T-helper 2 cell treated with Interferon-gamma antibody and Interleukin-4, amounts not matched to agents 5 μg/mL and 100 μg/mL, for 36 hours (primary cell): ENCODE measurements around the gene ADAMTSL3.
A peak's percentile ranks its signal among the peaks of the same experiment; 100 is the strongest.
"Not testable (repeated sequence)": the region's sequence is repeated elsewhere in the genome, so short reads cannot be mapped to it uniquely, and the experiment has no call there.

Experiments used
- DNase-seq: peaks from one replicate; pipeline ENCODE4 v3.0.0; 2021; ENCODE audit warnings: low spot score
- H3K27ac Mint-ChIP-seq: one replicate; pipeline ENCODE4 v1.8.0; 2021; ENCODE audit warnings: mild to moderate bottlenecking, mixed read lengths
- H3K27me3 Mint-ChIP-seq: one replicate; pipeline ENCODE4 v1.8.0; 2021; ENCODE audit warnings: low read depth, mixed read lengths
- H3K36me3 Mint-ChIP-seq: one replicate; pipeline ENCODE4 v1.8.0; 2021; ENCODE audit warnings: low read depth, mixed read lengths
- H3K4me1 Mint-ChIP-seq: one replicate; pipeline ENCODE4 v1.8.0; 2021; ENCODE audit warnings: low read depth, mixed read lengths
- H3K4me3 Mint-ChIP-seq: one replicate; pipeline ENCODE4 v1.8.0; 2022; ENCODE audit warnings: mild to moderate bottlenecking, moderate library complexity, mixed read lengths
- H3K9me3 Mint-ChIP-seq: one replicate; pipeline ENCODE4 v1.8.0; 2021; ENCODE audit warnings: mixed read lengths

The ADAMTSL3 gene

GRCh38 chr15:84049480-84049879, 395.6 kb downstream of the ADAMTSL3 start:
- not testable (repeated sequence) for H3K4me1 Mint-ChIP-seq, H3K9me3 Mint-ChIP-seq, H3K4me3 Mint-ChIP-seq

GRCh38 chr15:84050076-84050475, 396.2 kb downstream of the ADAMTSL3 start:
- Mint-ChIP-seq H3K9me3 (peaks cover 7% of the 10 kb centered on the region), H3K4me3 (no peak overlapping the region), H3K27me3 (no peaks in the 10 kb centered on the region), H3K36me3 (no peaks in the 10 kb centered on the region), H3K27ac (no peak overlapping the region), H3K4me1 (no peaks in the 10 kb centered on the region)
- DNase-seq: no peak

More at GRCh38 chr15:84049480-84049879, 395.6 kb downstream of the ADAMTSL3 start:
- not testable (repeated sequence) for H3K36me3 Mint-ChIP-seq, H3K27ac Mint-ChIP-seq, DNase-seq, H3K27me3 Mint-ChIP-seq

GRCh38 chr15:84051146-84051545, 397.2 kb downstream of the ADAMTSL3 start:
- H3K36me3 Mint-ChIP-seq, H3K27me3 Mint-ChIP-seq, H3K4me1 Mint-ChIP-seq, H3K4me3 Mint-ChIP-seq, H3K27ac Mint-ChIP-seq, H3K9me3 Mint-ChIP-seq, DNase-seq: not testable (repeated sequence)

GRCh38 chr15:84054544-84054943, 400.6 kb downstream of the ADAMTSL3 start:
- not testable (repeated sequence) for H3K4me1 Mint-ChIP-seq, H3K36me3 Mint-ChIP-seq, H3K27ac Mint-ChIP-seq, DNase-seq, H3K27me3 Mint-ChIP-seq, H3K4me3 Mint-ChIP-seq
- H3K9me3 Mint-ChIP-seq: peaks cover 20% of the 10 kb centered on the region

- no peak overlapping the region for H3K4me3 Mint-ChIP-seq
- no peak for DNase-seq
- H3K36me3 Mint-ChIP-seq: no peaks in the 10 kb centered on the region
- H3K4me1 Mint-ChIP-seq: no peaks in the 10 kb centered on the region
- H3K27me3 Mint-ChIP-seq: no peaks in the 10 kb centered on the region
- H3K27ac Mint-ChIP-seq: no peak overlapping the region
- peaks cover 20% of the 10 kb centered on the region for H3K9me3 Mint-ChIP-seq
Measured at GRCh38 chr15:84057714-84058331, 403.9 kb downstream of the ADAMTSL3 start.

- not testable (repeated sequence) for H3K4me1 Mint-ChIP-seq, H3K36me3 Mint-ChIP-seq, DNase-seq, H3K27me3 Mint-ChIP-seq, H3K27ac Mint-ChIP-seq, H3K4me3 Mint-ChIP-seq
- peaks cover 11% of the 10 kb centered on the region for H3K9me3 Mint-ChIP-seq
Measured at GRCh38 chr15:84063674-84064073, 409.8 kb downstream of the ADAMTSL3 start.

- H3K27ac Mint-ChIP-seq, H3K4me1 Mint-ChIP-seq, H3K4me3 Mint-ChIP-seq, H3K27me3 Mint-ChIP-seq, H3K9me3 Mint-ChIP-seq, DNase-seq, H3K36me3 Mint-ChIP-seq: not testable (repeated sequence)
Measured at GRCh38 chr15:84068674-84069073, 414.8 kb downstream of the ADAMTSL3 start.

- not testable (repeated sequence) for H3K4me1 Mint-ChIP-seq, DNase-seq, H3K9me3 Mint-ChIP-seq, H3K27ac Mint-ChIP-seq, H3K4me3 Mint-ChIP-seq, H3K36me3 Mint-ChIP-seq
- peaks cover 53% of the 10 kb centered on the region for H3K27me3 Mint-ChIP-seq
Measured at GRCh38 chr15:84078038-84078437, 424.1 kb downstream of the ADAMTSL3 start.

- Mint-ChIP-seq H3K4me3 (peak overlapping the region; percentile 84), H3K27me3 (peaks cover 48% of the 10 kb centered on the region)
- not testable (repeated sequence) for DNase-seq, H3K4me1 Mint-ChIP-seq, H3K9me3 Mint-ChIP-seq, H3K36me3 Mint-ChIP-seq, H3K27ac Mint-ChIP-seq
Measured at GRCh38 chr15:84079325-84079884, 425.5 kb downstream of the ADAMTSL3 start.

GRCh38 chr15:84079885-84080777, 426.2 kb downstream of the ADAMTSL3 start:
- H3K27me3 Mint-ChIP-seq: peaks cover 42% of the 10 kb centered on the region
- peak overlapping the region; percentile 84 for H3K4me3 Mint-ChIP-seq
- H3K9me3 Mint-ChIP-seq: no peaks in the 10 kb centered on the region
- peak; percentile 45 for DNase-seq
- H3K4me1 Mint-ChIP-seq: peaks cover 10% of the 10 kb centered on the region
- H3K36me3 Mint-ChIP-seq: no peaks in the 10 kb centered on the region
- H3K27ac Mint-ChIP-seq: no peak overlapping the region

- not testable (repeated sequence) for H3K9me3 Mint-ChIP-seq, DNase-seq, H3K4me1 Mint-ChIP-seq, H3K27ac Mint-ChIP-seq, H3K36me3 Mint-ChIP-seq
- Mint-ChIP-seq H3K4me3 (peak overlapping the region; percentile 84), H3K27me3 (peaks cover 42% of the 10 kb centered on the region)
Measured at GRCh38 chr15:84080778-84081084, 426.8 kb downstream of the ADAMTSL3 start.

GRCh38 chr15:84081391-84082168, 427.7 kb downstream of the ADAMTSL3 start:
- Mint-ChIP-seq H3K27ac (no peak overlapping the region), H3K4me1 (peaks cover 10% of the 10 kb centered on the region), H3K27me3 (peaks cover 35% of the 10 kb centered on the region), H3K9me3 (no peaks in the 10 kb centered on the region), H3K4me3 (no peak overlapping the region), H3K36me3 (no peaks in the 10 kb centered on the region)
- DNase-seq: no peak

- no peaks in the 10 kb centered on the region for H3K36me3 Mint-ChIP-seq
- DNase-seq: no peak
- no peak overlapping the region for H3K27ac Mint-ChIP-seq
- H3K9me3 Mint-ChIP-seq: no peaks in the 10 kb centered on the region
- H3K4me1 Mint-ChIP-seq: peaks cover 10% of the 10 kb centered on the region
- peaks cover 25% of the 10 kb centered on the region for H3K27me3 Mint-ChIP-seq
- H3K4me3 Mint-ChIP-seq: no peak overlapping the region
Measured at GRCh38 chr15:84082739-84083138, 428.8 kb downstream of the ADAMTSL3 start.

GRCh38 chr15:84086071-84086470, 432.1 kb downstream of the ADAMTSL3 start:
- DNase-seq, H3K27ac Mint-ChIP-seq, H3K27me3 Mint-ChIP-seq, H3K36me3 Mint-ChIP-seq, H3K4me1 Mint-ChIP-seq, H3K4me3 Mint-ChIP-seq, H3K9me3 Mint-ChIP-seq: not testable (repeated sequence)
